ENCODE measurements around the gene RANBP9.

Gene RANBP9

GRCh38 chr6:13673825-13674444, 37.7 kb downstream of the RANBP9 start:
- Histone ChIP-seq H3K4me3 (ENCODE audit: low read depth, low read length) (no peak overlapping the region), H3K4me1 (ENCODE audit: control insufficient read depth, insufficient read depth, low read length) (peaks cover 11% of the 10 kb centered on the region; the same call in 1 of the 2 replicates), H3K36me3 (ENCODE audit: control insufficient read depth in 2 of 2, insufficient read depth in 1 of 2, low read length in 2 of 2) (no peaks in the 10 kb centered on the region), H3K9me3 (ENCODE audit: control insufficient read depth, insufficient read depth, low read depth, low read length) (no peaks in the 10 kb centered on the region), H3K27ac (ENCODE audit: extremely low read depth, low read depth, low read length) (no peak overlapping the region)
- TF ChIP-seq FEZF1 (tag by site-specific recombination; IDR thresholded peaks at IDR 0.05) (no peak), ZFP69B (tag by site-specific recombination; IDR thresholded peaks at IDR 0.05) (no peak), REST (tag by site-specific recombination; IDR thresholded peaks at IDR 0.05) (no peak), ZNF10 (tag by site-specific recombination; IDR thresholded peaks at IDR 0.05) (no peak), ZNF223 (tag by site-specific recombination; IDR thresholded peaks at IDR 0.05) (no peak), ZNF148 (tag by site-specific recombination; IDR thresholded peaks at IDR 0.05; ENCODE audit: borderline replicate concordance) (no peak), ZNF214 (tag by site-specific recombination; IDR thresholded peaks at IDR 0.05; ENCODE audit: borderline replicate concordance) (no peak), ZNF112 (tag by site-specific recombination; IDR thresholded peaks at IDR 0.05) (no peak), ZNF146 (tag by site-specific recombination; IDR thresholded peaks at IDR 0.05) (no peak), ZNF621 (tag by site-specific recombination; IDR thresholded peaks at IDR 0.05) (no peak), AEBP2 (tag by site-specific recombination; IDR thresholded peaks at IDR 0.05; ENCODE audit: borderline replicate concordance) (no peak)
- TF ChIP-seq, protein P1, sequence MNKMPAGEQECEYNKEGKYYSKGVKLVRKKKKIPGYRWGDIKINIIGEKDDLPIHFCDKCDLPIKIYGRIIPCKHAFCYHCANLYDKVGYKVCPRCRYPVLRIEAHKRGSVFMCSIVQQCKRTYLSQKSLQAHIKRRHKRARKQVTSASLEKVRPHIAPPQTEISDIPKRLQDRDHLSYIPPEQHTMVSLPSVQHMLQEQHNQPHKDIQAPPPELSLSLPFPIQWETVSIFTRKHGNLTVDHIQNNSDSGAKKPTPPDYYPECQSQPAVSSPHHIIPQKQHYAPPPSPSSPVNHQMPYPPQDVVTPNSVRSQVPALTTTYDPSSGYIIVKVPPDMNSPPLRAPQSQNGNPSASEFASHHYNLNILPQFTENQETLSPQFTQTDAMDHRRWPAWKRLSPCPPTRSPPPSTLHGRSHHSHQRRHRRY (tag by site-specific recombination; IDR thresholded peaks at IDR 0.05) = no peak
- ChIA-PET POLR2A (no interaction called here), CTCF (no interaction called here)

DNA sequence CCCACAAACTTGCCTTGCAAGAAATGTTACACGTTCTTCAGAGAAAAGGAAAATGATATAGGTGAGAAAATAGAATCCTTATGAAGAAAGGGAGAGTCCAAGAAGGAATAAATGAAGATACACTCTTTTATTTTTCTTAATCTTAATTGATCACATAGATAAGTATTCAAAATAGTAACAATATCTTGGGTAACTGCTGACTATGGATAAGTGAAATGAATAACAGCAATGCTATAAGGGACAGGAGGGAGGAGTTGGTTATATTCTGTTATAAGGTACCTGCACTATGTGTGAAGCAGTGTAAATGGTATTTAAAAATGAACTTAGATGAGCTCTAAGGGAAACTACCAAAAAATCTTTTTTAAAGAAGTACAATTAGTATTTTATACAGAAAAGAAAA, 38.3 kb downstream of the RANBP9 start:
- no peak overlapping the region for H3K27ac ChIP-seq (ENCODE audit: extremely low read depth, low read depth, low read length)
- H3K4me3 ChIP-seq (ENCODE audit: low read depth, low read length) = no peak overlapping the region
- peaks cover 9% of the 10 kb centered on the region; the same call in 1 of the 2 replicates for H3K4me1 ChIP-seq (ENCODE audit: control insufficient read depth, insufficient read depth, low read length)
- no peaks in the 10 kb centered on the region for H3K36me3 ChIP-seq (ENCODE audit: control insufficient read depth in 2 of 2, insufficient read depth in 1 of 2, low read length in 2 of 2)
- H3K9me3 ChIP-seq (ENCODE audit: control insufficient read depth, insufficient read depth, low read depth, low read length) = no peaks in the 10 kb centered on the region
- TF ChIP-seq FEZF1 (tag by site-specific recombination; IDR thresholded peaks at IDR 0.05) (no peak), SP7 (tag by site-specific recombination; IDR thresholded peaks at IDR 0.05) (no peak), CTCF (tag by site-specific recombination; IDR thresholded peaks at IDR 0.05) (no peak), ZNF843 (tag by site-specific recombination; IDR thresholded peaks at IDR 0.05) (no peak), ZNF777 (tag by site-specific recombination; IDR thresholded peaks at IDR 0.05; ENCODE audit: borderline replicate concordance) (no peak), ZNF791 (tag by site-specific recombination; IDR thresholded peaks at IDR 0.05) (no peak), SETDB1 (IDR thresholded peaks at IDR 0.05; ENCODE audit: insufficient read length, low read length) (no peak), SCRT1 (tag by site-specific recombination; IDR thresholded peaks at IDR 0.05; ENCODE audit: borderline replicate concordance) (no peak), ZNF837 (tag by site-specific recombination; IDR thresholded peaks at IDR 0.05) (no peak), ZNF324 (tag by site-specific recombination; IDR thresholded peaks at IDR 0.05) (no peak), ZNF544 (tag by site-specific recombination; IDR thresholded peaks at IDR 0.05) (no peak), ZNF792 (tag by site-specific recombination; IDR thresholded peaks at IDR 0.05) (no peak)
- ChIA-PET CTCF (interaction anchor here (1.8 kb wide), 1 partner anchor 49 kb away, joined by 6 read pairs; no protein-coding TSS in a partner anchor), POLR2A (no interaction called here)
